ENCODE measurements around the gene EVI2A.
"Not testable (repeated sequence)": the region's sequence is repeated elsewhere in the genome, so short reads cannot be mapped to it uniquely, and the experiment has no call there.

Gene EVI2A

GRCh38 chr17:31312223-31312622 lies 9.2 kb downstream of the EVI2A start:
- DNase-seq, result peak; percentile 38 to 58 (median 54)

- DNase-seq, result peak in 1 of 3 donors; percentile 23
These were observed 9.9 kb downstream of the EVI2A start for GRCh38 chr17:31311526-31311925.

GRCh38 chr17:31310886-31311285 lies 10.5 kb downstream of the EVI2A start:
- no peak for DNase-seq

GRCh38 chr17:31310260-31310659 lies 11.2 kb downstream of the EVI2A start:
- DNase-seq, result no peak

GRCh38 chr17:31309556-31309955 lies 11.9 kb downstream of the EVI2A start:
- peak; percentile 66 to 84 (median 83) for DNase-seq

- peak; percentile 72 to 91 (median 86) for DNase-seq
These were observed 12.8 kb downstream of the EVI2A start for GRCh38 chr17:31308372-31309334.

- DNase-seq, result no peak
These were observed 13.8 kb downstream of the EVI2A start for GRCh38 chr17:31307640-31308039.

- no peak for DNase-seq
These were observed 21.8 kb downstream of the EVI2A start for GRCh38 chr17:31299624-31300023.

- DNase-seq, result no peak
These were observed 24.3 kb downstream of the EVI2A start, which contains the start of gene OMG for GRCh38 chr17:31297090-31297489. OMG (minus strand) TSS chr17:31297239; CDS start chr17:31296331, 908 bp downstream.

- no peak for DNase-seq
These were observed 25.3 kb downstream of the EVI2A start for GRCh38 chr17:31296142-31296541.

GRCh38 chr17:31295489-31295871 lies 25.9 kb downstream of the EVI2A start:
- no peak for DNase-seq

GRCh38 chr17:31294820-31295488 lies 26.5 kb downstream of the EVI2A start:
- DNase-seq, result no peak

- DNase-seq, result no peak
These were observed 27.2 kb downstream of the EVI2A start for GRCh38 chr17:31294231-31294630.

- no peak for DNase-seq
These were observed 27.8 kb downstream of the EVI2A start for GRCh38 chr17:31293581-31293980.

GRCh38 chr17:31291820-31292219 lies 29.6 kb downstream of the EVI2A start:
- DNase-seq, result no peak

GRCh38 chr17:31289790-31290189 lies 31.6 kb downstream of the EVI2A start:
- no peak for DNase-seq

- not testable (repeated sequence) for DNase-seq
These were observed 33.5 kb downstream of the EVI2A start for GRCh38 chr17:31287932-31288331.

GRCh38 chr17:31286587-31286986 lies 34.8 kb downstream of the EVI2A start:
- no peak for DNase-seq

- no peak for DNase-seq
These were observed 37.6 kb downstream of the EVI2A start for GRCh38 chr17:31283841-31284240.

- no peak for DNase-seq
These were observed 40.4 kb downstream of the EVI2A start for GRCh38 chr17:31281061-31281460.

- no peak for DNase-seq
These were observed 42.0 kb downstream of the EVI2A start for GRCh38 chr17:31279401-31279800.

GRCh38 chr17:31275116-31275515 lies 46.3 kb downstream of the EVI2A start:
- DNase-seq, result peak; percentile 36 to 74 (median 67)

GRCh38 chr17:31274252-31274651 lies 47.2 kb downstream of the EVI2A start:
- DNase-seq, result peak; percentile 44 to 83 (median 81)

- no peak for DNase-seq
These were observed 47.9 kb downstream of the EVI2A start for GRCh38 chr17:31273516-31273915.

All from suppressor macrophage treated with lipopolysaccharide for 1 hour (primary cell).